Parietal lobe (tissue), 1 donor: ENCODE results near the gene FAM153A. TPM values are rescaled to one million over a fixed set of nuclear protein-coding genes. Genes with fewer than 3 reads are reported as not detected.

Source experiments
- total RNA-seq: library from RNA; depleted of rRNA; stranded (reverse); fragments of >200 nt; gene quantifications from one replicate; pipeline ENCODE4 v1.2.3, GENCODE V29; 2014

FAM153A gene
- total RNA-seq: 4.7 TPM

DNA sequence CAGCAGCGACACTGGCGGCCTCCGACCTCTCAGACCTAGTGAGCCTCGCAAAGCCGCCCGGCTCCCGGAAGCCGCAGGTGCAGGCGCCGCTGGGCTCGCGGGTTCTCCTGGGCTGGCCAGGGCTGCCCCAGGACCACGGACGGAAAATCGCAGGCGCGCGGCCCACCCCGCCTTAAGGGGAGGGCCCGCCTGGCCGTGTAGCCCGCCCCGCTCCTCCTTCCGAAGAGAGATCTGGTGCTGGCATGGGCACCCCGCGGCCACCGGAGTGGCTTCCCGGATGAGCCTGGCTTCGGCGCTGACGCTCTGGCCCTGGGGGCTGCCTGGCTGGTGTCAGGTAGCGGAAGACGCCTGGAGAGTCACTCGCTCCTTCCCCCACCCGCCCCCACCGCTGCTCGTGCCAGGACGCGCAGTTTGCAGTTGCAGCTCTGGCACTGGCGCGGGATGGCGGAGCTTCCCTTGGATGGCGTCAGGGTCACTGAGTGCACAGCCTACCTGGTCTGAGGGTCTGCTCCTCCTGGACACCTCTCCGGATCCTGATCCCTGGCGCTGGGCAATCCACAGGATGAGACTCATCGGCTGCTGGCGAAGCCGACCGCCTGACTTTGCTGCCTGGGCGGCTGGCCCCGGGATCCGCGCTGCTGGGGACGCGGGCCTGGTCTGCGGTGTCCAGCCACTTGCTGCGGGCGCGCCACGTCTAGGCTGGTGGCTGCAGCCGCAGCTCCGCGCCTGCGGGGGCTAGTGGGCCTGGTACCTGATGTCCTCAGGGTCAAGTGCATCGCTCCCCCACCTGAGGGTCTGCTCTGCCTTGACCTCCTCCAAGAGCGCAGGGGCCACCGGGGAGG lies at the start of gene FAM153A:
Gene FAM153A (minus strand): TSS at position 108 of the 842 bp plus-strand sequence.

Other genes starting within 250 kb of the FAM153A start
- gene FAM193B, start 228.3 kb downstream of the FAM153A start, total RNA-seq: 60.4 TPM
- 24.4 TPM for gene TMED9, start 190.7 kb downstream of the FAM153A start, total RNA-seq
- 20.7 TPM for gene B4GALT7, start 182.8 kb downstream of the FAM153A start, total RNA-seq
- not detected for gene PROP1, start 213.3 kb upstream of the FAM153A start, total RNA-seq